Pancreas (tissue), 10 donors: ENCODE results near the gene TBC1D4. TPM values are rescaled to one million over a fixed set of nuclear protein-coding genes. Genes with fewer than 3 reads are reported as not detected.

Experiments used
- ATAC-seq, 4 donors: fragments of 200-7000 bp; cut with Tn5 transposase; one replicate each; pipeline versions ENCODE4 v1.8.0 to v1.9.1; 2020; ENCODE audit warnings: mild to moderate bottlenecking in 4 of 4, moderate library complexity in 4 of 4
- DNase-seq, 6 donors: peaks; one replicate each; pipeline ENCODE4 v3.0.0-alpha.2; 2020
- FAIRE-seq: peaks from 2 replicates; lab custom pipeline; 2012; peaks lifted over from hg19 to GRCh38; lab: Jason Lieb, UNC
- H3K27ac ChIP-seq, 4 donors: fragments of 200-600 bp; sonication (generic); 1 replicate in 3 of 4; 2 replicates in 1 of 4; pipeline versions ENCODE4 v1.5.0 to v1.8.0; 2020
- H3K27me3 ChIP-seq, 4 donors: fragments of 200-600 bp; one replicate each; pipeline ENCODE4 v1.8.0; 2021
- H3K36me3 ChIP-seq, 3 donors: fragments of 200-600 bp; sonication (generic) in 1 of 3; one replicate each; pipeline versions ENCODE4 v1.5.0 to v1.8.0; 2020 to 2021
- H3K4me1 ChIP-seq, 3 donors: fragments of 200-600 bp; one replicate each; pipeline ENCODE4 v1.8.0; 2021
- H3K4me3 ChIP-seq, 4 donors: fragments of 200-600 bp; sonication (generic) in 2 of 4; one replicate each; pipeline versions ENCODE4 v1.5.0 to v1.8.0; 2020 to 2021
- H3K9me3 ChIP-seq, 4 donors: fragments of 200-600 bp; one replicate each; pipeline ENCODE4 v1.8.0; 2021
- CTCF ChIP-seq, 4 donors: fragments of 200-600 bp; sonication (generic) in 3 of 4; IDR thresholded peaks; one replicate each; pipeline versions ENCODE4 v1.5.0 to v1.8.0; 2021; ENCODE audit warnings: antibody characterized with exemption in 4 of 4
- WGBS, 2 donors: extraction: QIAGEN DNeasy Blood & Tissue Kit; methylation state at CpG; one replicate each; pipeline ENCODE4 v1.1.7; 2013; 5-methylcytosine and 5-hydroxymethylcytosine counted together
- intact Hi-C, 3 donors: fragments of 100-400 bp; cut with DNase I; formaldehyde crosslinking; loops; one replicate each; pipeline versions ENCODE4 v1.11.1 to v1.14.2; 2022
- polyA plus RNA-seq, 2 donors: library from polyadenylated mRNA; stranded (reverse); fragments of 200-250 nt; gene quantifications; one replicate each; pipeline ENCODE4 v1.2.3, GENCODE V29; 2013
- total RNA-seq, 6 donors: library from RNA; stranded (reverse); fragmentation: NEBNext Ultra II Directional in 4 of 6; extraction: Animal tissue kit (Norgen Biotek cat#: 25700) in 4 of 6; gene quantifications; one replicate each; pipeline versions ENCODE4 v1.2.1 to v1.2.4, GENCODE V29; 2021 to 2023
- donor health status: healthy with polysubstance abuse.
- donor health status: DM: no; HTN: no; CAD: no; lungs with moderate emphysema.
- donor health status: DM: no; HTN: no; CAD: no.
- donor health status: control.
- donor health status: control.
- donor health status: Bipolar disorder and iron deficiency.
- donor health status: DM: yes; HTN: yes; CAD: no.
- donor health status: DM: no; HTN: no; CAD: no.
- donor health status: DM: no; HTN: no; CAD: no.
- donor health status: DM: yes; HTN: yes; CAD: no.

TBC1D4 gene
- total and polyA plus RNA-seq, 8 donors = 8.2 to 19.7 (median 10.5) TPM

GRCh38 chr13:75481176-75482069, 546 bp downstream of the TBC1D4 start:
- peaks cover 0 to 13% (median 0%) of the 10 kb centered on the region in 3 donors for H3K4me1 ChIP-seq
- intact Hi-C loops = loop anchor here in 2 of 3 donors (5.0 to 10.0 kb wide), 2 partner anchors 104 to 107 kb away; no protein-coding TSS in a partner anchor
- WGBS, 2 donors = 0% methylated on average over 70 to 100 of the region's 100 CpGs
- FAIRE-seq (no peak), DNase-seq (peak; percentile 13 to 83 (median 46)), ATAC-seq (peak; percentile 28 to 60 (median 46))
- no peak for TF ChIP-seq CTCF (IDR thresholded peaks at IDR 0.05)
- H3K36me3 ChIP-seq = no peaks in the 10 kb centered on the region
- no peaks in the 10 kb centered on the region for H3K9me3 ChIP-seq
- peak overlapping the region; percentile 66 to 93 (median 87) for H3K4me3 ChIP-seq
- no peaks in the 10 kb centered on the region for H3K27me3 ChIP-seq
- peak overlapping the region; percentile 70 to 90 (median 80) for H3K27ac ChIP-seq

GRCh38 chr13:75480671-75481175, 1.2 kb downstream of the TBC1D4 start:
- H3K27ac ChIP-seq = peak overlapping the region; percentile 70 to 90 (median 80)
- no peak for FAIRE-seq

GRCh38 chr13:75479102-75479740, 2.7 kb downstream of the TBC1D4 start:
- intact Hi-C loops = no loop called here
- DNase-seq = no peak
- no peak for FAIRE-seq
- Histone ChIP-seq H3K27ac (no peak overlapping the region), H3K27me3 (no peaks in the 10 kb centered on the region), H3K4me3 (peak overlapping the region in 1 of 4 donors; percentile 85), H3K9me3 (no peaks in the 10 kb centered on the region), H3K4me1 (peaks cover 0 to 20% (median 0%) of the 10 kb centered on the region in 3 donors), H3K36me3 (no peaks in the 10 kb centered on the region)
- TF ChIP-seq CTCF (IDR thresholded peaks at IDR 0.05) = no peak
- 56 to 60% methylated on average over 5 of the region's 5 CpGs for WGBS, 2 donors
- no peak for ATAC-seq

More at GRCh38 chr13:75480671-75481175, 1.2 kb downstream of the TBC1D4 start:
- 0% methylated on average over 39 to 48 of the region's 48 CpGs for WGBS, 2 donors
- H3K4me1 ChIP-seq = peaks cover 0 to 13% (median 0%) of the 10 kb centered on the region in 3 donors
- no peak for TF ChIP-seq CTCF (IDR thresholded peaks at IDR 0.05)
- H3K36me3 ChIP-seq = no peaks in the 10 kb centered on the region
- peak overlapping the region; percentile 66 to 93 (median 87) for H3K4me3 ChIP-seq
- peak; percentile 44 to 59 (median 56) for ATAC-seq
- intact Hi-C loops = loop anchor here in 2 of 3 donors (5.0 to 10.0 kb wide), 2 partner anchors 103 to 106 kb away; no protein-coding TSS in a partner anchor
- DNase-seq = peak; percentile 72 to 83 (median 79)
- H3K27me3 ChIP-seq = no peaks in the 10 kb centered on the region
- H3K9me3 ChIP-seq = no peaks in the 10 kb centered on the region

GRCh38 chr13:75478659-75479058, 3.3 kb downstream of the TBC1D4 start:
- no peaks in the 10 kb centered on the region for H3K36me3 ChIP-seq
- no peak for ATAC-seq
- TF ChIP-seq CTCF (IDR thresholded peaks at IDR 0.05) = no peak
- WGBS, 2 donors = 91 to 94% methylated on average over 4 of the region's 4 CpGs
- H3K4me1 ChIP-seq = peaks cover 0 to 20% (median 0%) of the 10 kb centered on the region in 3 donors
- H3K27me3 ChIP-seq = no peaks in the 10 kb centered on the region
- H3K9me3 ChIP-seq = no peaks in the 10 kb centered on the region
- H3K27ac ChIP-seq = no peak overlapping the region
- no peak overlapping the region for H3K4me3 ChIP-seq
- no peak for DNase-seq
- FAIRE-seq = no peak
- intact Hi-C loops = no loop called here
